H4 (cell line): ENCODE data around the gene NT5C1A. TPM values are rescaled to one million over a fixed set of nuclear protein-coding genes. Genes with fewer than 3 reads are reported as not detected.

Source experiments
- DNase-seq: peaks from one replicate; pipeline ENCODE4 v3.0.0-alpha.2; 2015; ENCODE audit warnings: low spot score
- total RNA-seq: library from RNA; depleted of rRNA; stranded (reverse); fragments of >200 nt; shearing (Covaris generic); gene quantifications from 2 replicates; pipeline ENCODE4 v1.2.3, GENCODE V29; 2014; rRNA removed

NT5C1A gene
- total RNA-seq: 0.97 TPM in 1 of 2 replicates, not detected in the other

- no peak for DNase-seq
Measured at GRCh38 chr1:39671793-39672550, at the start of gene NT5C1A. NT5C1A (minus strand) TSS chr1:39672107; CDS start chr1:39672038, 69 bp downstream.

- no peak for DNase-seq
Measured at GRCh38 chr1:39721664-39722063, 49.8 kb upstream of the NT5C1A start.

- peak; percentile 43 for DNase-seq
Measured at GRCh38 chr1:39720094-39720999, 48.4 kb upstream of the NT5C1A start.

GRCh38 chr1:39717809-39718208, 45.9 kb upstream of the NT5C1A start:
- DNase-seq: no peak

- DNase-seq: no peak
Measured at GRCh38 chr1:39713557-39713956, 41.6 kb upstream of the NT5C1A start.

GRCh38 chr1:39711966-39712340, 40.0 kb upstream of the NT5C1A start:
- DNase-seq: no peak

GRCh38 chr1:39711104-39711965, 39.4 kb upstream of the NT5C1A start:
- DNase-seq: no peak

GRCh38 chr1:39707506-39707905, 35.6 kb upstream of the NT5C1A start:
- DNase-seq: no peak

GRCh38 chr1:39704757-39705156, 32.9 kb upstream of the NT5C1A start:
- no peak for DNase-seq

GRCh38 chr1:39701049-39701439, 29.1 kb upstream of the NT5C1A start:
- DNase-seq: no peak

- DNase-seq: no peak
Measured at GRCh38 chr1:39700348-39700747, 28.4 kb upstream of the NT5C1A start.

GRCh38 chr1:39699419-39699818, 27.5 kb upstream of the NT5C1A start:
- no peak for DNase-seq

GRCh38 chr1:39698568-39698967, 26.7 kb upstream of the NT5C1A start:
- DNase-seq: no peak

- DNase-seq: no peak
Measured at GRCh38 chr1:39696448-39696847, 24.5 kb upstream of the NT5C1A start.

GRCh38 chr1:39695016-39695415, 23.1 kb upstream of the NT5C1A start:
- DNase-seq: no peak

- DNase-seq: no peak
Measured at GRCh38 chr1:39694026-39694425, 22.1 kb upstream of the NT5C1A start.

GRCh38 chr1:39692152-39693074, 20.5 kb upstream of the NT5C1A start:
- DNase-seq: no peak

GRCh38 chr1:39691383-39692151, 19.7 kb upstream of the NT5C1A start, which contains the start of gene HPCAL4:
HPCAL4 (minus strand) TSS chr1:39691433; CDS start chr1:39684603, 6,830 bp downstream.
- DNase-seq: peak; percentile 82

GRCh38 chr1:39690794-39691382, 19.0 kb upstream of the NT5C1A start:
- DNase-seq: no peak
